H9 (cell line): Measurements from ENCODE around the gene OR9Q2. TPM values are rescaled to one million over a fixed set of nuclear protein-coding genes. Genes with fewer than 3 reads are reported as not detected.

ENCODE experiments used
- DNase-seq: peaks from one replicate; pipeline ENCODE4 v3.0.0-alpha.2; 2017
- H2AFZ ChIP-seq: one replicate; pipeline ENCODE4 v1.6.1; 2013; ENCODE audit warnings: mild to moderate bottlenecking, low read length, control low read depth, moderate library complexity
- H2AK5ac ChIP-seq: 2 replicates; pipeline ENCODE4 v1.6.1; 2013; ENCODE audit warnings: low read length, control low read depth, mixed read lengths; ENCODE audit not compliant: insufficient read length
- H2BK120ac ChIP-seq: one replicate; pipeline ENCODE4 v1.6.1; 2013; ENCODE audit warnings: low read depth, mild to moderate bottlenecking, low read length, control low read depth, inconsistent platforms; ENCODE audit not compliant: poor library complexity, severe bottlenecking
- H2BK12ac ChIP-seq: 2 replicates; pipeline ENCODE4 v1.6.1; 2013; ENCODE audit warnings: low read length, control low read depth, mixed read lengths, low read depth; ENCODE audit not compliant: insufficient read length
- H2BK15ac ChIP-seq: 2 replicates; pipeline ENCODE4 v1.6.1; 2013; ENCODE audit warnings: low read depth, low read length, control low read depth
- H2BK20ac ChIP-seq: one replicate; pipeline ENCODE4 v1.6.1; 2013; ENCODE audit warnings: low read depth, mild to moderate bottlenecking, low read length, control low read depth, inconsistent platforms; ENCODE audit not compliant: poor library complexity, severe bottlenecking
- H2BK5ac ChIP-seq: 2 replicates; pipeline ENCODE4 v1.6.1; 2013; ENCODE audit warnings: low read length, control low read depth, mixed read lengths; ENCODE audit not compliant: insufficient read length
- H3K14ac ChIP-seq: 2 replicates; pipeline ENCODE4 v1.6.1; 2013; ENCODE audit warnings: low read length, control low read depth; ENCODE audit not compliant: insufficient read depth
- H3K18ac ChIP-seq: 2 replicates; pipeline ENCODE4 v1.6.1; 2013; ENCODE audit warnings: low read depth, mild to moderate bottlenecking, mixed read lengths, low read length, control low read depth; ENCODE audit not compliant: insufficient read length
- H3K23ac ChIP-seq: 2 replicates; pipeline ENCODE4 v1.6.1; 2013; ENCODE audit warnings: low read length, control low read depth, mixed read lengths, low read depth; ENCODE audit not compliant: insufficient read length
- H3K23me2 ChIP-seq: 2 replicates; pipeline ENCODE4 v1.6.1; 2013; ENCODE audit warnings: low read depth, mild to moderate bottlenecking, mixed read lengths, low read length, control low read depth; ENCODE audit not compliant: insufficient read length, poor library complexity, severe bottlenecking
- H3K27ac ChIP-seq: 2 replicates; pipeline ENCODE4 v1.5.1; 2013; ENCODE audit warnings: low read length, control low read depth, mixed read lengths, low read depth; ENCODE audit not compliant: insufficient read length
- H3K27me3 ChIP-seq: 2 replicates; pipeline ENCODE4 v1.6.1; 2013; ENCODE audit warnings: low read length, control low read depth, inconsistent platforms; ENCODE audit not compliant: insufficient read depth
- H3K4ac ChIP-seq: 2 replicates; pipeline ENCODE4 v1.6.1; 2013; ENCODE audit warnings: low read depth, mild to moderate bottlenecking, control low read depth, inconsistent platforms, low read length, moderate library complexity
- H3K4me1 ChIP-seq: 2 replicates; pipeline ENCODE4 v1.6.1; 2013; ENCODE audit warnings: low read length, control low read depth, inconsistent platforms; ENCODE audit not compliant: insufficient read depth
- H3K4me2 ChIP-seq: 2 replicates; pipeline ENCODE4 v1.6.1; 2013; ENCODE audit warnings: low read length, control low read depth, mixed read lengths; ENCODE audit not compliant: insufficient read length, insufficient read depth
- H3K56ac ChIP-seq: 2 replicates; pipeline ENCODE4 v1.6.1; 2013; ENCODE audit warnings: low read depth, mild to moderate bottlenecking, mixed read lengths, low read length, control low read depth; ENCODE audit not compliant: insufficient read length
- H3K79me1 ChIP-seq: 2 replicates; pipeline ENCODE4 v1.6.1; 2013; ENCODE audit warnings: low read depth, mild to moderate bottlenecking, moderate library complexity, low read length, control low read depth, inconsistent platforms; ENCODE audit not compliant: insufficient read depth, poor library complexity, severe bottlenecking
- H3K79me2 ChIP-seq: 2 replicates; pipeline ENCODE4 v1.6.1; 2013; ENCODE audit warnings: low read length, control low read depth, inconsistent platforms; ENCODE audit not compliant: insufficient read depth
- H3K9ac ChIP-seq: 2 replicates; pipeline ENCODE4 v1.6.1; 2013; ENCODE audit warnings: low read length, control low read depth, mixed read lengths; ENCODE audit not compliant: insufficient read length; ENCODE audit errors: extremely low read depth
- H3K9me3 ChIP-seq: one replicate; pipeline ENCODE4 v1.6.1; 2013; ENCODE audit warnings: low read depth, low read length, inconsistent platforms; ENCODE audit not compliant: control insufficient read depth
- H3T11ph ChIP-seq: one replicate; pipeline ENCODE4 v1.6.1; 2013; ENCODE audit warnings: mild to moderate bottlenecking, low read length, control low read depth, inconsistent platforms
- H4K20me1 ChIP-seq: one replicate; pipeline ENCODE4 v1.6.1; 2013; ENCODE audit not compliant: control insufficient read depth, insufficient read length, insufficient read depth
- H4K5ac ChIP-seq: 2 replicates; pipeline ENCODE4 v1.6.1; 2013; ENCODE audit warnings: low read depth, mild to moderate bottlenecking, mixed read lengths, low read length, control low read depth; ENCODE audit not compliant: insufficient read length
- H4K8ac ChIP-seq: replicated peaks from 2 replicates; pipeline ENCODE4 v1.6.1; 2013; ENCODE audit warnings: low read length, control low read depth, mixed read lengths, low read depth; ENCODE audit not compliant: insufficient read length
- H4K91ac ChIP-seq: 2 replicates; pipeline ENCODE4 v1.6.1; 2013; ENCODE audit warnings: low read depth, mild to moderate bottlenecking, moderate library complexity, mixed read lengths, low read length, control low read depth; ENCODE audit not compliant: insufficient read length
- H3K27ac Mint-ChIP-seq, 3 experiments: 2 replicates in 2 of 3; 3 replicates in 1 of 3; pipeline ENCODE4 v1.8.0; 2020 to 2021; ENCODE audit warnings: mixed read lengths in 3 of 3, mild to moderate bottlenecking in 1 of 3, moderate library complexity in 1 of 3
- H3K27me3 Mint-ChIP-seq: 2 replicates; pipeline ENCODE4 v1.8.0; 2021; ENCODE audit warnings: low read depth, mild to moderate bottlenecking, moderate library complexity, mixed read lengths
- H3K36me3 Mint-ChIP-seq, 3 experiments: 2 replicates in 2 of 3; 3 replicates in 1 of 3; pipeline ENCODE4 v1.8.0; 2020 to 2021; ENCODE audit warnings: low read depth in 3 of 3, mixed read lengths in 3 of 3; ENCODE audit not compliant: insufficient read depth in 1 of 3
- H3K4me1 Mint-ChIP-seq, 2 experiments: 2 replicates each; pipeline ENCODE4 v1.8.0; 2020; ENCODE audit warnings: mixed read lengths in 2 of 2
- H3K4me3 Mint-ChIP-seq, 2 experiments: 2 replicates in 1 of 2; 3 replicates in 1 of 2; pipeline ENCODE4 v1.8.0; 2020 to 2021; ENCODE audit warnings: mild to moderate bottlenecking in 2 of 2, mixed read lengths in 2 of 2, moderate library complexity in 1 of 2
- H3K9me3 Mint-ChIP-seq, 2 experiments: 2 replicates in 1 of 2; 3 replicates in 1 of 2; pipeline ENCODE4 v1.8.0; 2020; ENCODE audit warnings: mild to moderate bottlenecking in 2 of 2, mixed read lengths in 2 of 2, moderate library complexity in 1 of 2
- WGBS: extraction: QIAGEN DNeasy Blood & Tissue Kit; methylation state at CpG from one replicate; pipeline ENCODE4 v1.1.7; 2013; ENCODE audit warnings: missing lambda C conversion rate, low lambda C conversion rate, mixed read lengths; ENCODE audit not compliant: insufficient read length; ENCODE audit errors: extremely low coverage; 5-methylcytosine and 5-hydroxymethylcytosine counted together
- total RNA-seq: library from RNA; stranded (reverse); gene quantifications from 2 replicates; pipeline ENCODE4 v1.2.1, GENCODE V29; 2021
- TF ChIP-seq, protein P1 (sequence below): fragments of 200-600 bp; sonication (generic); conservative IDR thresholded peaks from 3 replicates; pipeline ENCODE4 v1.8.0; 2021; ENCODE audit warnings: antibody characterized with exemption, mild to moderate bottlenecking

Gene OR9Q2
- total RNA-seq, 1 experiment from 2014 or later, result not detected

DNA sequence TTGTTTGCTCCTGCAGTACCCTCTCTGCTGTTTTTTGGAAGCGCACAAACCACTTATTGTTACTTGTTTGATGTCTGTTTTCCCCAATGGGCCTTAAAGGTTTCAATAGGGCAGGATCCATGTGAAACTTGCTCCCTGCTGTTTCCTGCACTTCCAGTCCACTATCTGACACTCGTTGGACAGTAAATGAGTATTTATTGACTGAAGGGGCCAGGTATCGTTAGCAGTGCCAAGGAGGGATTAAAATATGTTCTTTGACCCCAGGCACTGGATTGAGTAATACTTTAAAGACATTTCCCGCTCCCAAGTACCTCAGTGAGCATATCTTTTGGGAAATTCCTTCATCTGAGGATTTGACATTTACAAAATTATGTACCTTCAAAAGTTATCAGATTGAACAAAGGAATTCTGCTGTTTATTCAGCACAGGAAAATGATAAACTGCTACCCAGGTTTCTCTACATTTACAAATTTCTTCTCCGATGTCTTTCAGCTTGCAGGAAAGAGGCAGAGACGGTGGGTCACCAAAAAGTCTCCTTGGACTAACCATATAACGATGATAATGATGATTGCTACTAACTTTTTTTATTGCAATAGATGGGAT is 23.3 kb upstream of the OR9Q2 start:
- Histone ChIP-seq H3K23me2 (no peaks in the 10 kb centered on the region), H4K8ac (no peak overlapping the region), H3K23ac (no peak overlapping the region), H2BK120ac (no peak overlapping the region), H3T11ph (no peak overlapping the region), H3K4me2 (no peak overlapping the region), H3K27me3 (no peaks in the 10 kb centered on the region), H2BK20ac (no peak overlapping the region), H3K14ac (no peak overlapping the region), H3K9ac (no peak overlapping the region), H3K4me1 (no peaks in the 10 kb centered on the region), H3K9me3 (no peaks in the 10 kb centered on the region), H2BK15ac (no peak overlapping the region), H3K27ac (no peak overlapping the region), H4K91ac (no peak overlapping the region), H3K56ac (no peak overlapping the region), H4K5ac (no peak overlapping the region), H3K79me2 (no peaks in the 10 kb centered on the region), H4K20me1 (no peaks in the 10 kb centered on the region), H2AFZ (no peak overlapping the region), H3K18ac (no peak overlapping the region), H2BK5ac (no peak overlapping the region), H2AK5ac (no peak overlapping the region), H3K4ac (no peak overlapping the region), H2BK12ac (no peak overlapping the region), H3K79me1 (no peaks in the 10 kb centered on the region)
- TF ChIP-seq, protein P1, sequence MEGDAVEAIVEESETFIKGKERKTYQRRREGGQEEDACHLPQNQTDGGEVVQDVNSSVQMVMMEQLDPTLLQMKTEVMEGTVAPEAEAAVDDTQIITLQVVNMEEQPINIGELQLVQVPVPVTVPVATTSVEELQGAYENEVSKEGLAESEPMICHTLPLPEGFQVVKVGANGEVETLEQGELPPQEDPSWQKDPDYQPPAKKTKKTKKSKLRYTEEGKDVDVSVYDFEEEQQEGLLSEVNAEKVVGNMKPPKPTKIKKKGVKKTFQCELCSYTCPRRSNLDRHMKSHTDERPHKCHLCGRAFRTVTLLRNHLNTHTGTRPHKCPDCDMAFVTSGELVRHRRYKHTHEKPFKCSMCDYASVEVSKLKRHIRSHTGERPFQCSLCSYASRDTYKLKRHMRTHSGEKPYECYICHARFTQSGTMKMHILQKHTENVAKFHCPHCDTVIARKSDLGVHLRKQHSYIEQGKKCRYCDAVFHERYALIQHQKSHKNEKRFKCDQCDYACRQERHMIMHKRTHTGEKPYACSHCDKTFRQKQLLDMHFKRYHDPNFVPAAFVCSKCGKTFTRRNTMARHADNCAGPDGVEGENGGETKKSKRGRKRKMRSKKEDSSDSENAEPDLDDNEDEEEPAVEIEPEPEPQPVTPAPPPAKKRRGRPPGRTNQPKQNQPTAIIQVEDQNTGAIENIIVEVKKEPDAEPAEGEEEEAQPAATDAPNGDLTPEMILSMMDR, result no peak
- DNase-seq, result no peak
- no peak overlapping the region for H3K4me3 Mint-ChIP-seq
- no peaks in the 10 kb centered on the region; the same call in 1 of the 2 replicates for H3K27me3 Mint-ChIP-seq
- H3K36me3 Mint-ChIP-seq, result no peaks in the 10 kb centered on the region
- WGBS, result no CpG with 5 or more reads among the region's 7 CpGs
- peaks cover 6 to 7% of the 10 kb centered on the region in 2 experiments for H3K4me1 Mint-ChIP-seq
- no peaks in the 10 kb centered on the region; a peak in 2 of 5 replicates for H3K9me3 Mint-ChIP-seq
- no peak overlapping the region for H3K27ac Mint-ChIP-seq
